ENCODE results near the gene LEFTY1.

DNA sequence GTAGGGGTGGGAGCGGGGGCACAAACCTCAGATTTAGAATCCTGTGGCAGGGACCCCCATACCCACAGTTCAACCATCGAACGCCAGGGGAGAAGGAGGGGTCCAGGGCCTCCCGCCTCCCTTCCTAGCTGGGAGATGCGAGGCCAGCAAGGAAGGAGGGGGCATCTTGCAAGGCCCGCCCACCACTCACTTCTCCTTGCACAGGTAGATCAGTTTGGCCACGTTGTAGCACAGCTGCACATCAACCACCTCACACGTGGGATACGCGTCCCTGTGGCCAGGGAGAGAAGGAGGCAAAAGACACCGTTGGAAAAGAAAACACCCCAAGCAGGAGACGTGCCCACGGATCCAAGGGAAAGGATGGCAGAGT is 26.4 kb downstream of the LEFTY1 start:
- TF ChIP-seq, protein P1, sequence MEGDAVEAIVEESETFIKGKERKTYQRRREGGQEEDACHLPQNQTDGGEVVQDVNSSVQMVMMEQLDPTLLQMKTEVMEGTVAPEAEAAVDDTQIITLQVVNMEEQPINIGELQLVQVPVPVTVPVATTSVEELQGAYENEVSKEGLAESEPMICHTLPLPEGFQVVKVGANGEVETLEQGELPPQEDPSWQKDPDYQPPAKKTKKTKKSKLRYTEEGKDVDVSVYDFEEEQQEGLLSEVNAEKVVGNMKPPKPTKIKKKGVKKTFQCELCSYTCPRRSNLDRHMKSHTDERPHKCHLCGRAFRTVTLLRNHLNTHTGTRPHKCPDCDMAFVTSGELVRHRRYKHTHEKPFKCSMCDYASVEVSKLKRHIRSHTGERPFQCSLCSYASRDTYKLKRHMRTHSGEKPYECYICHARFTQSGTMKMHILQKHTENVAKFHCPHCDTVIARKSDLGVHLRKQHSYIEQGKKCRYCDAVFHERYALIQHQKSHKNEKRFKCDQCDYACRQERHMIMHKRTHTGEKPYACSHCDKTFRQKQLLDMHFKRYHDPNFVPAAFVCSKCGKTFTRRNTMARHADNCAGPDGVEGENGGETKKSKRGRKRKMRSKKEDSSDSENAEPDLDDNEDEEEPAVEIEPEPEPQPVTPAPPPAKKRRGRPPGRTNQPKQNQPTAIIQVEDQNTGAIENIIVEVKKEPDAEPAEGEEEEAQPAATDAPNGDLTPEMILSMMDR (conservative IDR thresholded peaks at IDR 0.05; ENCODE audit: low read depth, low read length): no peak
- TF ChIP-seq EZH2phosphoT487 (IDR thresholded peaks at IDR 0.05; ENCODE audit: borderline replicate concordance, low read length): no peak
- TF ChIP-seq EZH2 (IDR thresholded peaks at IDR 0.05; ENCODE audit: low read length, unreplicated experiment): no peak
